HG03196 (cell line): ENCODE data around the gene HBQ1.
"Not testable (repeated sequence)": the region's sequence is repeated elsewhere in the genome, so short reads cannot be mapped to it uniquely, and the experiment has no call there.

Experiments
- ATAC-seq: cut with Tn5 transposase; IDR thresholded peaks from one replicate; pipeline ENCODE4 v1.9.1; 2021; ENCODE audit not compliant: unreplicated experiment

Gene HBQ1

GRCh38 chr16:160242-160641 lies 20.0 kb upstream of the HBQ1 start:
- not testable (repeated sequence) for ATAC-seq

GRCh38 chr16:160691-161190 lies 19.5 kb upstream of the HBQ1 start:
- ATAC-seq, result no peak

- no peak for ATAC-seq
Observed at GRCh38 chr16:162271-162991, 17.8 kb upstream of the HBQ1 start.

GRCh38 chr16:163139-163538 lies 17.1 kb upstream of the HBQ1 start:
- ATAC-seq, result not testable (repeated sequence)

- not testable (repeated sequence) for ATAC-seq
Observed at GRCh38 chr16:163696-164095, 16.6 kb upstream of the HBQ1 start.

GRCh38 chr16:164134-164823 lies 16.0 kb upstream of the HBQ1 start:
- ATAC-seq, result not testable (repeated sequence)

- no peak for ATAC-seq
Observed at GRCh38 chr16:164827-165538, 15.3 kb upstream of the HBQ1 start.

GRCh38 chr16:165539-166374 lies 14.5 kb upstream of the HBQ1 start, which contains the start of gene HBM:
Gene HBM, plus strand, starts transcription at chr16:165978. Its CDS starts 20 bp downstream, at chr16:165998.
- ATAC-seq, result no peak

- ATAC-seq, result no peak
Observed at GRCh38 chr16:166375-167121, 13.7 kb upstream of the HBQ1 start.

GRCh38 chr16:167122-167690 lies 13.1 kb upstream of the HBQ1 start:
- ATAC-seq, result no peak

GRCh38 chr16:168424-168823 lies 11.8 kb upstream of the HBQ1 start:
- no peak for ATAC-seq

GRCh38 chr16:169014-169413 lies 11.2 kb upstream of the HBQ1 start:
- ATAC-seq, result no peak

- not testable (repeated sequence) for ATAC-seq
Observed at GRCh38 chr16:170088-170507, 10.2 kb upstream of the HBQ1 start.

GRCh38 chr16:170788-171187 lies 9.5 kb upstream of the HBQ1 start:
- ATAC-seq, result no peak

GRCh38 chr16:172374-172941 lies 7.8 kb upstream of the HBQ1 start, which contains the start of gene HBA2:
Gene HBA2, plus strand, starts transcription at chr16:172876. Its CDS starts 37 bp downstream, at chr16:172913.
- ATAC-seq, result not testable (repeated sequence)

GRCh38 chr16:173211-173854 lies 6.9 kb upstream of the HBQ1 start:
- not testable (repeated sequence) for ATAC-seq

GRCh38 chr16:173928-174769 lies 6.1 kb upstream of the HBQ1 start:
- not testable (repeated sequence) for ATAC-seq
